GM21390 (cell line): ENCODE results near the gene STX10.
"Not testable (repeated sequence)": the region's sequence is repeated elsewhere in the genome, so short reads cannot be mapped to it uniquely, and the experiment has no call there.

Experiments
- ATAC-seq: cut with Tn5 transposase; IDR thresholded peaks from one replicate; pipeline ENCODE4 v1.9.1; 2021; ENCODE audit not compliant: unreplicated experiment

Gene STX10

DNA sequence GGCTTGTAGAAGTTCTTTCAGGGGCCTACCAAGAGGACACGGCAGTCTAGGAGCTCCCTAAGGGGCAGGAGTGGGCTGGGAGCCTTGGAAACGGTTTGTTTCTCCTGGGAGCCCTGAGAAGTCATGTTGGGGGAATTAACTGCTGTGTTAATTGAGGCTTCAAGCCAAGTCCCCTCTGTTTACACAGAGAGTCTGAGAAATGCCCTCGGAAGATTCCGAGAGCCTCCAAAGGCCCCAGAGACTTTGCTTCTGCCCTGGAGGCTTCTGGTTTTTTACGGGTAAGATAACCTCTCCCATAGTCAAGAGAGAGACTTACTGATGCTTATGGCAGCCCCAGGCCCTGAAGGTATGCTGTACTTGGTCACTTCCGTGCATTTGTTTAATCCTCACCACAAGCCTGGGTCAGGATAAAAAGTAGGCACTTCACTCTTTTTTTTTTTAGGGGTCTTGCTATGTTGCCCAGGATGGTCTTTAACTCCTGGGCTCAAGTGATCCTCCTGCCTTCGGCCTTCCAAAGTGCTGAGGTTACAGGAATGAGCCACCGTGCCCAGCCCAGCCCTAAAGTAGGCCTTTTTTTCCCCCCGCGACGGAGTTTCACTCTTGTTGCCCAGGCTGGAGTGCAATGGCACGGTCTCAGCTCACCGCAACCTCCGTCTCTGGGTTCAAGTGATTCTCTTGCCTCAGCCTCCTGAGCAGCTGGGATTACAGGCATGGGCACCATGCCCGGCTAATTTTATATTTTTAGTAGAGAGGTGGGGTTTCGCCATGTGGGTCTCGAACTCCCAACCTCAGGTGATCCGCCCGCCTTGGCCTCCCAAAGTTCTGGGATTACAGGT is 15.2 kb upstream of the STX10 start:
- ATAC-seq = no peak

DNA sequence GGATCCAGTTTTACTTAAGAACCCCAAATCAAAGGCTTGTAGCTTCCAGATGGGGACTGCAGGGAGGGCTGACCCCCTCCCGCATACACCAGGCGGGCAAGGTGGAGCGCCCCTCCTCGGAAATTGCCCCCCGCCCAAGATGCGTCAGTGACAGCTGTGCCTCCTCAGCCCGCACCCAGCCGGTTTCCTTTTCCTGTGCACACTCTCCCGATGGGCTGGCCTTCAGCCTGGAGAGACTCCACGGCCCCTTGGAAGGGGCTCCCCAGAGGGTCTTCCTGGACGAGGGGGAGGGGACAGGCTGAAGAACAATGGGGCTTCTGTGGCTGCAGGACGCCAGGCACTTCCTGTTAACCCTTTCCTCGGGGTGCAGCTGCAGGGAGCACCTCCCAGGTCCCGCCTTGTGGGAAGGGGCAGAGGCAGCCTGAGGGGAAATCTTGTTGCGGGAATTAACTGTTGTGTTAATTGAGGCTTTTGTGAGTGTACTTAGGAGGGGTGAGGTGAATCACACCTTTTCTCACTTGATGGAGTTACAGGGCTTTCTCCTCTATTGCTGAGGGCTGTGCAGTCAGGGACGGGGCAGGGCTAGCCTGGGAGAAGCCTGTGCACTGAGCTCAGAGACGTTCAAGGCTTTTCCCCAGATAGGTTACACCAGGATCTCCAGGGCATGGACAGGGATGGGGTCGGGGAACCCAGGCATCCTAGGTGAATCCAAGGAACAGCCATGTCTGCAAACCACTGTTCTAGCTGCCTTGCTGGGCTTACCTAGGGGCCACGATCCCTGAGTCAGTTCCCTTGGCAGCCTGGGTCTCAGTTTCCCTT is 14.4 kb upstream of the STX10 start:
- ATAC-seq = no peak

DNA sequence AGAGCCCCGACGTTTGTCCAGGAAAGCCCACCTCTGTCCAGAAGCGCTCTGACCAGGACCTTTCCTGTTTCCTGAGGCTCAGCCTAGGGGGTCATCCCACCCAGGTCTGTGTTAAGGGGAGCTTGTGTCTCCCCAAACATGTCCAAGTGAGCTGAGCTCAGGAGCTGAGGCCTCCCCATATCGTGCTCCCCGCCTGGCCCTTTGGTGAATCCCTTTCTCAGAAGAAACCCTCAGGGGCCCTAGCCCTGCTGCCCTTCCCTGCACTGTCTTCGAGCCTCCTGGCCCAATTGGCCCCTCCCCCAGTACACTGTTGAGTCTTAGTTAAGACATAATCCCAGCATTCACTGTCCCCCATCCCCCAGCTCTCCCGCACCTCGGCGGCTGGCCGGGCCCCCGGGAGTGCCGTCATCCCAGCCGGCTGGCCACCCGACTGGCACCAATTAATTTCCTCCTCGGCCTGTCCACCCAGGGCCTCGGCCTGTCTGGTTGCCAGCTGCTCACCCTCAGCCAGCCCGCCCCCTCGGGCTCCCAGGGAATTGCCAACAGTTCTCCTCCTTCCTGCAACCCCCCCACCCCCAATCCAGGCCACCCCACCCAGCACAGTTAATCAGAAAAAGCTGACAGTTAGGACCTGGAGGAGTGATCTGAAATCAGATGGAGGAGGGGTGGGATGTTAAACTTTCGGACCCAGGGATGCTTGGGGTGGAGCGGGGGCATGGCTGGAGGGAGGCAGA is 13.6 kb upstream of the STX10 start:
- ATAC-seq = no peak

DNA sequence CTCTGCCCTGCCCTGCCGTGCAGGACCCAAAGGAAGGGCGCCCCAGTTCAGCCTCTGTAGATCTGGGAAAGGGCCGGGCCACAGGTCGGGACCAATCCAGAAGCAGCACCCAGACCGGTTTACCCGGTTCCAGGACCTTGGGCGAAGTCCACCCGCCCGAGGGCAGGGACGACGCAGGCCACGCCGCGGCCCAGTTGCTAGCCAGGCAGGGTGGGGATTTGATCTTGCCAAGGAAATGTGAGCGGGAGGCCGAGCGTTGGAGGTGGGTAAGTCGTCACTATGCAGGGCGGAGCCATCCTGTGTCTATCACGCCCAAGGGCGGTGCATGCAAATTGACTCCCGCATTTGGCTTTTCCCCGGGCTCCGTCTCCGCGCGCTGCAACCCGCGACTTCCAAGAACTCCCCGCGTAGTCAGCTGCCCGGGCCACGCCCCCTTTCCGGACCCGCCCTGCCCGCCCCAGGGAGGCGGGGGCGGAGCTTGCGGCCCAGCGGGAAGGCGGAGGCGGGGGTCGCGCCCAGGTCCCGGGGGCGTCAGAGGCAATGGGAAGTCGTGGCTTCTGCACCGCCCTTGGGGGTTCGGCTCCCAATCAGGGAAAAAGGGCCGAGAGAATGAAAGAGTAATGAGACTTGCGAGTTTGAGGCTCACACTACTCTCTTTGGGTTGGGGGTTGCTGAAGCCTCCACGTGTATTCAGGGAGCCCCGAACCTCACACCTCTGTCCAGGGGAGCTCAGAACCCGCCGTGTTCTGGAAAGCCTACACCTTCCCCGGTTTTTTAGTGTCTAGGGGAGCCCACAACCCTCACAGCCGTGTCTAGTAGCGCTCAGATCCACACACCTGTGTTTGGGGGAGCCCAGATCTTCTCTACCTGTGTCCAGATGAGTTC is 12.8 kb upstream of the STX10 start:
- ATAC-seq = no peak

DNA sequence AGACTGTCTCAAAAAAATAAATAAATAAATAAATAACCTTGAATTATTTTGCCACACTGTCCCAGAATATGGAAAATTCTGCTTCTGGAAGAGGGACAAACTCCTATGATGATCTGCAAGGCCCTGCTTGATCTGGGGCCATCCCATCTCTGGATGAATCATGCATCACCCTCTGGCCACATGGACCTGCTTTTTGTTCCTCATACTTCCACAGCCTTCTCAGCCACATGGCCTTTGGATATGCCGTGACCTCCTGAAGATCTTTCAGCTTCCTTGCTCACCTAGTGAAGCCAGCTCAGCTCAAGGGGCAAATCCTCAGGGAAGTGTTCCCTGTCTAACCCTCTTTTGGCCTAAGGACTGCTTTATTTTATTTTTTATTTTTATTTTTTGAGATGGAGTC is 10.4 kb upstream of the STX10 start:
- ATAC-seq = no peak

DNA sequence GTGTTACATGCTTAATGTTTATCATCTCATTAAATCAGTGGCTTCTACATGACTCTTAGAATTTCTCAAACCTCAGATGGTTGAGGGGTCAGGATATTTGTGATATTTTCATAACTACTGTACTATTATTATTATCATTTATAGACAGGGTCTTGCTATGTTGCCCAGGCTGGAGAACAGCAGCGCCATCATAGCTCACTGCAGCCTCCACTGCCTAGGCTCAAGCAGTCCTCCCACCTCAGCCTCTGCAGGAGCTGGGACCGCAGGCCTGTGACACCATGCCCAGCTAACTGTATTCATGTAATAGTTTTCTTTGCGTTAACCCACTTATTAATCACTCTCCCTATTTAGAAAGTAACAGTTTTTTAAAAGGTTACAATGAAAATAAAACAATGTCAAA is 9.5 kb upstream of the STX10 start:
- no peak for ATAC-seq

DNA sequence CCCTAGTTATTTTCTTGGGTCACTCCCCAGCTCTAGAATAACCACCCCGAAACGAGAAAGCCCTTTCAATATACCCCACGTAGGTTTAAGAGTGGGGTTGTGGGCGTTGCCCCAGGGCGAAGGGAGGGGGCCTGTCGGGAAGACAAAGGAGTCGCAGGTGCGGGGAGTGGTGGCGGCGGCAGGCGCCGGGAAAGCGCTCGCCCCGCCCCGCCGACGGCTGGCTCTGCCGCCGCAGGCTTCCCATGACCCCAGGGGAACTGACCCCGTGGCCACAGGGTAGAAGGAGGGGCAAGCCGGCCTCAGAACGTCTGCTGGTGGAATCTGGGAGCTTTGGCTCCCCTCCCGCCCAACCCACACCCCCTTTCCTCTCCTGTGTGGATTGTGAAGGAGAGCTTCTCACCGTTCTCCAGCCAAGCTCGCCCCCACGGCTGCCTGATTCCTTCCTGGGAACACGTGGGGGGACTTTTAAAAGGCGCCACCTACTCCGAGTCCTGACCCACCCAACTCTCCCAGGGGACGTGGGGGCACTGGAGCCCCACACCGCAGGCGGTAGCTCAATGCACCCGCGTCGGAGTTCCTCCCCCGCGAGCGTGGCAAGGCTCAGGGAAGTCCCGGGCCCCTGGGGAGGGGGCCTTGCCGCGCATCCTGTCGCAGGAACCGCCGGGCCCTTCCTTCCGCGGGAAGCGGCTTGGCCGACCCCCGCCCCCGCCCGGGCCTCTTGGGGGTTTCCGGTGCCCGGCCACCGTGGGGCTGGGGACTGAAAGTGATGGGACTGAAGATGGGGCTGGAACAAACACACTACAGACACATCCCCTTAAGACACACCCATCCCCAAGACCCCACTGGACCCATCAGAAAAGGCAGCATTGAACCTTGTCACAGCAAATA is 5.5 kb upstream of the STX10 start:
- no peak for ATAC-seq

DNA sequence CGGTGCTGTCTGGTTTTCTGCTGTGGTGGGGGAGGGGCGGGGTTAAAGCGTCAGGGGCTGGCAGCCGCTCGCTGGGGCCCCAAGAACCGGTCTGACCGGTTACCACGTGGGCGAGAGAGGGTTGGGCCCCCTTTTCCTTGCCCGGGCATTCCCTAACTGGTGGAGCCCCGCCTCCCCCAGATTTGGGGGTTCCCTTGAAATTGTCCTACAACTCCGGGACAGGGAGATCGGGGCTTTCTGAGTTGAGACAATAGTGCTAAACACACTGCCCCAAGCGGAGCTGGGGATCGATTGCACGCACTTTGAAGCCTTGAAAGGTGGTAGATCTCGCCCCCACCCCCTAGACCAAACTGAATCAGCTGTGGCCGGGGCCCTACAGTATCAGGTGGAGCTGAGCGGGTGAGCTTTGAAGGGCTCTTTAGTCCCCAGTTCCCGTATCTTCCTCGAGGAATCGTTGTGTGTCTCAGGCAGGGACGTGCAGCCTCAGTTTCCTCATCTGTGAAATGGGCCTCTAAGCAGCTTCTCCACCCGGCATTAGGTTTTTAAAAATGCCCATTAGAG is 4.8 kb upstream of the STX10 start:
- no peak for ATAC-seq

DNA sequence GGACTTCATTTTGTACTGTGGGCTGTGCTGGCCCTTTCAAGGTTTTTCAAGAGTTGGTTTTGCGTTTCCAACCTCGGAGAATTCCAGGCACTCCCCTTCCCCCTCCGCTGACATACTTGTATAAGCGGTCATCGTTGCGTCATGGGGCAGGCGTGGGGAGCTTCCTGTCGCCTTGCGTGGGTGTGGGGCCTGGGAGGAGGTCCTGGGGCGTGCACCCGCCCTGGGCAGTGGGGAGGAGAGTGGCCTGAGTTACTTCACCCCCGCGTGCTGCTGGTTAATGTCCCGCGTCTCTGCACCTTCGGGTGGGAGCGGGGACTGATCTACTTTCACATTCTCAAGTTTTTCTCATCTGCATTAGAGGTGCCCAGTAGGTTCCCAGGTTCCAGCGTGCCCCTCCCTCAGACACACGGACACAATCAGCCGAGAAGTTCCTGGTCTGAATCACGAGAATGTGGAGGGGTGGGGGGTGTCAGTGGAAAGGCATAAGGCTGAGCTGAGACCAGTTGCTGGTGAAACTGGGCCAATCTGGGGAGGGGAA is 4.1 kb upstream of the STX10 start:
- no peak for ATAC-seq

DNA sequence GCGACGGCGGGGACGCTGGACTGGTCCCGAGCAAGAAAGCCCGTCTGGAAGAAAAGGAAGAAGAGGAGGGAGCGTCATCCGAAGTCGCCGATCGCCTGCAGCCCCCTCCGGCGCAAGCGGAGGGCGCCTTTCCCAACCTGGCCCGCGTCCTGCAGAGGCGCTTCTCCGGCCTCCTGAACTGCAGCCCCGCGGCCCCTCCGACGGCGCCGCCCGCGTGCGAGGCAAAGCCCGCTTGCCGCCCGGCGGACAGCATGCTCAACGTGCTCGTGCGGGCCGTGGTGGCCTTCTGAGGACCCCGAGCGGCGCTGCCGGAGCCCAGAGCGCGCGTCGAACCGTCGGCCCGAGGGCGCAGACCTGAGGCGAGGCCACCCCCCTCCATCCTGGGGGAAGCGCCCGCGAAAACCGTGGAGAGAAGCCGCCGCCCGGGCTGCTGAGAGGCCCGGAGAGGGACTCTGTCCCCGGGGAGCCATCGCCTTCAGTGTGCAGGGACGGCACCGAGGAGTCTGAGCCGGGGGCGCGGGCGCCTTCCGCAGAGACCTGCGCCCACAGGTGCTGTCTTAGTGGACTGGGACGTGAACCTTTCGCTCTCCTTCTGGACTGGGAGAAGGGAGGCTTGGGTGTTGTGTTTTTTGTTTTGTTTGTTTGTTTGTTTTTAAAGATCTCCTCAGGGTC is 3.5 kb upstream of the STX10 start:
- ATAC-seq = no peak

DNA sequence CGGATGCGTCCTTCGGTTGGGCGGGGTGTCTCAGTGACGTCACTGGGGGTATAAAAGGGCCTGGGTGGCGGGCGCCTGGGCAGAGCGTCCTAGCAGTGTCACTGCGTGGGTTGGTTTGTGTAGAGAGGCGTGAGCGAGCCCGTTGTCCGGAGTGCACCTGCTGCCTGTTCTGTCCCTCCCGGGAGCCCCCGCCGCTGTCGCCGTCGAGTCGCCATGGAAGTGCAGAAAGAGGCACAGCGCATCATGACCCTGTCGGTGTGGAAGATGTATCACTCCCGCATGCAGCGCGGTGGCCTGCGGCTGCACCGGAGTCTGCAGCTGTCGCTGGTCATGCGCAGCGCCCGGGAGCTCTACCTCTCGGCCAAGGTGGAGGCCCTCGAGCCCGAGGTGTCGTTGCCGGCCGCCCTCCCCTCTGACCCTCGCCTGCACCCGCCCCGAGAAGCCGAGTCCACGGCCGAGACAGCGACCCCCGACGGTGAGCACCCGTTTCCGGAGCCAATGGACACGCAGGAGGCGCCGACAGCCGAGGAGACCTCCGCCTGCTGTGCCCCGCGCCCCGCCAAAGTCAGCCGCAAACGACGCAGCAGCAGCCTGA is 2.9 kb upstream of the STX10 start:
- no peak for ATAC-seq

DNA sequence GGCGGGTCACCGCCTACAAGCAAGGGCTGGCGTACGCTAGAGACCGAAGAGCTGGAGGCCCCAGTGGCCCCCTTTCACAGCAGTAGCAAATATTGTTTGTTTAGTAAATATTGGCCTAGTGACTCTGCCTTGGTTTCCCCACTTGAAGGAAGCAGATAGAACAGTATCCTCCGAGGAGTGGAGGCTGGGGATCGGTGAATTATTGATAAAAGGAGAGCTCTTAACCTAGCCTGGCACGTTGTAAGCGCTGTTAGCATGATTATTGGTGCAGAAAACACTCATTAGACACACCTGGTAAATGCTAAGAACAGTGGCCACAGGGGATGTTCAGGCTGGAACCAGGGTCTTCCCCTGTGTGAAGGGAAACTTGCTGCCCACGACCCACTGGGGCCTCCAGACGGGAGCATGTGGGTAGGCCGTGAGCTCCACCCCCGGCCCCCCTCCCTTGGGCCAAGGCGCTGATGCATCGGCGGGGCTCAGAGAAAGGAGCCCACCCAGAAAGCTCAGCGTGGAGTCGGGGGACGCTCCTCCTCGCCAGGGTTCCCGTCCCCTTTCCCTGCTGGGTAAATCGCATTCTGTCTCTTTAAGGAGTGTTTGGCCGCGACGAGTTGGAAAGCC is 2.3 kb upstream of the STX10 start:
- no peak for ATAC-seq

DNA sequence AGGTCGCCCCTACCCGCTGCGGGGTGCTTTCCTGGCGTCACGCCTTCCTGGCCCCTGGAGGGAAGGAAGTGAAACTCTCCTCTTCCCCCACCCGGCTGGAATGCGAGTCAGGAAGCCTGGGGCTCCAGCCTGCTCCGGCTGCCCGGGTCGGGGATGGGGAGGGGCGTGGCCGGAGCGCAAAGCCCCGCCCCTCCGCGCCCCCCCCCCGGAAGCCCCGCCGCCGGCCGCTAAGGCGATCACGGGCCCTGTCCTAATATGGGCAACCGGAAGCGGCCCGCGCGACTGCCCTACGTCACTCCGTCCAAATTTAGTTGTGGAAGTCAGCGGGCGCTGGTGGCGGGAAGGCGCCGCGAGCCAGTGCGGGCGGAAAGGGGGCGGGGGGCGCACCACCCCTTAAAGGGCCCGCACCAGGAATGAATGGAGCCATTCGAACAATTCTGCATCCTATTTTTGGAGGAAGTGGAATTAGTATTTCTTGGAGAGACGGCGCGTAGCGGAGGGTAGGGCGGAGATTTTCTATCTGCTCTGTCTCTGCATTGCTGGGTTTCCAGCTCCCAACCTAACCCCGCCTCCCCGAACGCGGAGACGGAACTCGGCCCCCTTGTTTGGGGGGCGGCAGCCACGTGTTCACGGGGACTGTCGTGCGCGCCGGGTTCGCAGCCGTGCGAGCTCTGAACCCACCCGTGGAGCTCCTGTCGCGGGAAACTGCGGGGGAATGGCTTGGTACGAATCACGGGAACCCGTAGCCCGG is 1.6 kb upstream of the STX10 start:
- peak; percentile 31 for ATAC-seq

DNA sequence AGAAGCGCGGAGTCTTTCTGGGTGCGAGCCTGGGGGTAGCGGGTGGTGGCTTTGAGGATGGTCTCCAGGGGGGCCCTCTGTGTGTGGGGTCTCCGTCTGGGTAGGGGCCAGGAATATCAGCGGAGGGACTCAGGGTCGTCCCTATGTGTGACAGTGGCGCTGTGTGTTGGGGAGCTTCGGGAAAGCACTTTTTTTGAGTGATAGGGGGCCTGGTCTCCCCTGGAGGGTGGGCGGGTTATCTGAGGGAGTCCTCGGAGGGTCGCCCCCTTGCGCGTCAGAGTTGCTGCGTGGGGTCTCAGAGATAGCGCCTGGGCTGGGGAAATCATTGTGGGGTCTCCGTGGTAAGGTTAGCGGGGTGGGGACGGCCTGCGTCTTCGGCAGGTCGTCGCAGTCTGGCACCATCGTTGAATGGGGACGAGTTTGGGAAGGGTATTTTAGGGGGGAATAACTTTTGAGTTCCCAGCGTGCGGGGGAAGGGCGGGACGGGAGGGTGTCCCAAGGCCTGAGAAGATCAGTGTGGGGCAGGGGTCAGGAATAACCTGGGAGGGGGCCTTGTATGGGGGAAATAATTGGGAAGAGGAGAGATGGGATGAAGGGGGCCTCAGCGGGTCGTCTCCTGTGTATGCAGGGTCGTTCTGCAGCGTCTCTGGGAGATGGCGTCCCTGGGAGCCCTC is 893 bp upstream of the STX10 start:
- no peak for ATAC-seq

DNA sequence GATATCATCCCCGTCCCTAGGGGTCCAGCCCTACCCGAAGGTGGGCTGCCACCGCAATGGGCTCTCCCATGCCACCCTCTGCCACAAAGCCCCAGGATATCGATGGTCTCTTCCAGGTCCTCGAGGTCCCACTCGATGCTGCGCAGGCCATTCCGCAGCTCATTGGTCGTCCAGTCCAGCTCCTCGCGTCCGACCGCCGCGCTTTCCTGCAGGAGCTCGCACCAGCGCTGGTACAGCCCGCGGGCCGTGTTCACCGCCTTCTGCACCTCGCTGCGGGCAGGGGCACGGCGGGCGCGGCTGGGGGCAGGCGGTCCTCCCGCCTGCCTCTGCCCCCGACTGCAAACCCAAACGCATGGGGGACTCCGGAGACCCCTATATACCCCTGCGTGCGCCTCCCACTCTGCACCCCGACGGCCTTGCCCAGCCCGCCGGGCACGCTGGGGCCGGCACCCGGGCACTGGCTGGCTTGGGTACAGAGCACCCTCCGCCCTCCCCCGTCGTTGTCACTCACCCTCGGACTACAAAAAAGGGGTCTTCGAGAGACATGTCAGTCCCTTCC is 468 bp downstream of the STX10 start:
- ATAC-seq = peak; percentile 0

DNA sequence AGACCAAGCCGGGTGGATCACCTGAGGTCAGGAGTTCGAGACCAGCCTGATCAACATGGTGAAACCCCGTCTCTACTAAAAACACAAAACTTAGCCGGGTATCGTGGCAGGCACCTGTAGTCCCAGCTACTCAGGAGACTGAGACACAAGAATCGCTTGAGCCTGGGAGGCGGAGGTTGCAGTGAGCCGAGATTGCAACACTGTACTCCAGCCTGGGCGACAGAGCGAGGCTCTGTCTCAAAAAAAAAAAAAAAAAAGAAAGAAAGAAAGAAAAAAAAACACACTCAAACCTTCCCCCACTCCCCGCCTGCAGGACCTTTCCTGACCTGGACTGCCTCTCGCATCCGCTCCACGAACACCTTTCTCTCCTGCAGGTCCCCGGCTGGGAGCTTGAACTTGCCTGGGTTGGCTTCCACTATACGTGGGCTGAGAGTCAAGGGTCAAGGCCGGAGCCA is 975 bp downstream of the STX10 start:
- ATAC-seq = not testable (repeated sequence)
